GM15510 (cell line): ENCODE data around the gene TFAP2B.

Experiments
- POLR2A ChIP-seq: IDR thresholded peaks from 3 replicates; pipeline ENCODE4 v1.6.1; 2011; ENCODE audit warnings: borderline replicate concordance; ENCODE audit not compliant: insufficient read length; ENCODE audit errors: extremely low read depth

The TFAP2B gene

DNA sequence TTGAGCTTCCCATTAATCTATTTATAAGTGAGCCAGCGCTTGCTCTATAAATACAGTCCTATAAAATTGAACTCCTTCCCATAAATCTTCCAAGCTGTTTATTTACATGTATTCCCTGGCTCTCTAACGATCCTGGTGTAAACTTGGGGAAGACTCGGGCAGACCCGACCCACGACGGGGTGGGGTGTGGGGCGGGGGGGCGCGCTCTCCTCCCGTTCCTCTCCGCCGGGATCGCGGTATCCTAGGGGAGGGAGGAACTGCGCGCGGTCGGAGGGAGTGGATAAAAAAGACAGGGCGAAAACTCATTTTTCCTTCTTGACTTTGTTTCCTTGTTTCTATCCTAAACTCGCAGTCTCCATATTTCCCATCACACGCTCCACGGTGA, 31.1 kb downstream of the TFAP2B start:
- TF ChIP-seq POLR2A = no peak

- TF ChIP-seq POLR2A = no peak
Observed at GRCh38 chr6:50850223-50851048, 31.8 kb downstream of the TFAP2B start.

DNA sequence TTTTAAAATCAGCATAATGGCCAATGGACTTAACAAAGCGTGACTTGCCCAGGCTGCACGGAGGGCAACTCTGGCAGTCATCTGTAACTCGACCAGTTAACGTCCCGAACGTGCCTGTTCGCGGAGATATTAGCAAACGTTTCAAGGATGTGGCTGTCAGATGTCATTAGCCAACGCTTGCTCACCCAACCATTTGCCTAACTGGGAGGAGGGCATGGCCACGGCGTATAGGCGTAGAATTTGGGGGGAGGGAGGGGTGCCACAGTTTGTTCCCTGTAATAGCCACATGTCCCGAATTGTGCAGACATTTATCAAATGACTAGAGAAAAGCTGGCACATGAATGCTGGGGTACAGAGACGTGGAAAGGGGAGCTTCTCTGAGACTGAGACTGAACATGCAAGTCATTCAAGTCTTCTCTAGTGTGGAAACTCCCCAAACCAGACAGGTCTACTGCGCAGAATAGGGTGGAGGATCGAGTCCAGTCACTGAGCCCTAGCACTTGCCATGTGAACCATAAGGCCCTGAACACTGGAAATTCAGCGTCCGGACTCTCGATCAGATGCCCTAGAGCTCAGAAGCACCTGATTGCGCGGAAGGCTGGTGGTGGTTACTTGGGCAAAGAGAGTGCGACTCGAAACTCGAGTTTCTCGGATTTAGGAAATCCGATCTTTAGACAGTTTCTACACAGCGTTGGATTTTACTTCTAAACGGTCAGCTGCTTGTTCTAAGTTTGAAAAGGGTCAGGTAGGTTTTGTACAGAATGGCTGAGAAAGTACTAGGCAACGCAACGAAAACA, 32.6 kb downstream of the TFAP2B start:
- TF ChIP-seq POLR2A = no peak

DNA sequence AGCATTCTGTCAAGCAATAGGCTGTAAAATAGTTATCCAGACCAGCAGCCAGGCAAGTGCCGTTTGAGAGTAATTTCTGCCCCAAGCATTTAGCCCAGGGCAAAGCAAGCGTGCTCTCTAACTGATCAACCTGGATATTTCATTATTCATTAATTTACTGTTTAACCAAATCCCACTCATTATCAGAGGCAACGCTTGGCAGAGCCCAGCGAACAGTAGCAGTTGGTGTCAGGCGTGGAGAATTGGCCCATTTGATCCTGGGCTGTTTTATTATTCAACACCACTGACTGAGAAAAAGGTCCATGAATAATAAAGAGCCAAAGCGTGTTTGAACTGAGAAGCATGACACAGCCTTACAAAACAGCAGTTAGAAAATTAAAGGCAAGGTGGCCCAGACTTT, 35.3 kb downstream of the TFAP2B start:
- no peak for TF ChIP-seq POLR2A

- no peak for TF ChIP-seq POLR2A
Observed at GRCh38 chr6:50861692-50862091, 43.0 kb downstream of the TFAP2B start.

DNA sequence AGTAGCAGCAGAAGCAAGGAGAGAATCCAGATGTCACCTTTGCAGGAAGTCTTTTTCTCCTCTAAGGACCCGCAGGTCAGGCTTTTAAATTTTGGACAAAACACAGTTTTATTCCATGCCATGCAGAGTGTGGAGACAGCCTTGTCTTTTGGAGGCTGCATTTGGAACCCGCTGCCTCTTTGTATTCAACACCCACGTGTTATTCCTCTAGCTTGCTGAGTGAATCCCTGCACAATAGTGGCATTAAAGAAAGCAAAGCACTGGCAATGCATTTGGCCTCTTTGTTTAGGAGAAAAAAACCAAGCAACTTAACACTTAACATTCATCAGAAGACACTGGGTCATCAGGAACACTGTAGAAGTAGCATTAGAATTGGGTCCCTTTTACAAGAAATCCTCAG, 43.5 kb downstream of the TFAP2B start:
- no peak for TF ChIP-seq POLR2A

GRCh38 chr6:50864601-50865000, 45.9 kb downstream of the TFAP2B start:
- TF ChIP-seq POLR2A = no peak

DNA sequence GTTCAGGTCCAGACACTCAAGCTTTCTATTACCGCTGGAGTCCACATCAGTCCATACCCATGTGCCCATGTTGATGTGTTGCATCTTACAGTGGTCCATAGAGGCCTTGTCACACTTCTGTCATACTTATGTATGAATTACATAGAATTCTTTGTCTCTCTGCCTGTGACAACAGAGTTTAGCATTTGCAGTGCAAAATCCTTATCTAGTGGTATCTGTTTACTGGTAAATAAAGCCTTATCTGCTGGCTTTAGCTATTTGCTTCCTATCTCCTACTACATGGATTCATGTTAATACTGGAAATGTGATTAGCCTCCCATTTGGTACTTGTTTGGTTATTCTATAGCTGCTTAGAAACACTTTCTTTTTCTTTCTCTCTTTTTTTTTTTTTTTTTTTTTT, 49.8 kb downstream of the TFAP2B start:
- TF ChIP-seq POLR2A = no peak

DNA sequence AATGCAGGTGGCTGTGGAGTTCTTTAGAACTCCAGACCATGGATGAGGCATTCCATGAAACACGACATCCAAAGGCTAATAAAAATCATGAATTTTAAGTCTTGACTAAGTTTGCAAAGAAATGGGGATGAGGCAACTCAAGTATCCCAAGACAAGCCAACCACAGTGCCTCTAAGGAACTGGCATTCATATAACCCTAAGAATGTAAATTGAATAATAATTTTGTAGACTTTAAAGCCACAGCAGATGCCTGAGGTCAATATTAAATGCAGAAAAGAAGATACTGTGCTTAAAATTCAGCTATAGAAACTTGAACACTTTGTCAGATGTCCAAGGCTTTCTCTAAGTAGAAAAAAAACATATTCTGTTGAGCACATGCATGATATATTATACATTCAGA, 54.5 kb downstream of the TFAP2B start:
- no peak for TF ChIP-seq POLR2A

DNA sequence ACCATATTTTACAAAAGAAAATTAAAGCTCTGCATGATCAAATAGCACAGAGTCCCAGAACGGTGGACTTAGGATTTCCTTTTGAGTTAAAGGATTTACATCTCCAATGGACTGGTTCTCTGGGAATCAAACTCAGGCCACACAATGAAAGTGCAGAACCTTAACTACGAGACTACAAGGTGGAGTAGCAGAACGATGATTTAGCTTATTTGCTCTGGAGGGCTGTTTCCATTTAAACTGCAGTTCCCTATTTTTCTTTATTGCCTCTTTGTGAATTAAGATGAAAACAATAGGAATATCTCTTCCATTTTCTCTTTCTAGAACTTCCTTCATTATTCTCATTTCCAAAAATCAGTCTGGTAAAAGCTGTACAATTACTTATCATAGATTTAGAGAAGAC, 65.7 kb downstream of the TFAP2B start:
- no peak for TF ChIP-seq POLR2A

DNA sequence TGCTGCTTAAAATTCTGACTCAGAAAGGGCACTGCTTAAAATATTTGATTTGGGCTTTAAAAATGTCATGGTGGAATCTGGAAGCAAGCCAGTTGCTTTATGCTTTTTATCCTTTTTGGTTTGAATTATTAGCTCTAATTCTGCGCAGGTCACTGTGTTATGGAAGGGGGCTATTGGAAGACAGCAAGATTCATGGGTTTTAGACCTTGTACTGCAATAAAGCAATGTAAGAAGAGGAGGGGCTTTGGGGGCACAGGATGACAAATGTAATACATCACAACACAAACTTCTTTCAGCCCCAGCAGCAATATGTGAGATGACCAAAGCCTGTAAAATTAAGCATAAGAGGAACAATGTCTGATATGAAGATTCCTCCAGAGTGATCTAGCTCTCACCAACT, 68.4 kb downstream of the TFAP2B start:
- TF ChIP-seq POLR2A = no peak

- TF ChIP-seq POLR2A = no peak
Observed at GRCh38 chr6:50889497-50889896, 70.8 kb downstream of the TFAP2B start.

DNA sequence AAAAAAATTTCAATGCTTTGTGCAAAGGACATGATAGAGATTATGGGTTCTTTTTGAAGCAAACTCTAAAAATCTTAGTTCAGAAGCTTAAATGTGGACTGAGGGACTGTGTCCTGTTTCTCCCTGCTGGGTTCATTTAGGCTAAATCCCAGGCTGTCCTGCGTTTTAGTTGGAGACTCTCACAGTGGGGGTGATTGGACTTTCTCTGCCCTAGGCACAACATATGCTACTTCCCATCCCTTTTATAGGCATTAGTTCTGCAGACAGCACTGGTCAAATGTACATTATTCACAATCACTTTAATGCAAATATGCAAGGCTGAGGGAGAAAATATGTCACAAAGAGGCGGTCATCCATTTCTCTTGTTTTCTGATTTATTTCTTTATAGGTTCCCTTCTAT, 71.3 kb downstream of the TFAP2B start:
- TF ChIP-seq POLR2A = no peak

DNA sequence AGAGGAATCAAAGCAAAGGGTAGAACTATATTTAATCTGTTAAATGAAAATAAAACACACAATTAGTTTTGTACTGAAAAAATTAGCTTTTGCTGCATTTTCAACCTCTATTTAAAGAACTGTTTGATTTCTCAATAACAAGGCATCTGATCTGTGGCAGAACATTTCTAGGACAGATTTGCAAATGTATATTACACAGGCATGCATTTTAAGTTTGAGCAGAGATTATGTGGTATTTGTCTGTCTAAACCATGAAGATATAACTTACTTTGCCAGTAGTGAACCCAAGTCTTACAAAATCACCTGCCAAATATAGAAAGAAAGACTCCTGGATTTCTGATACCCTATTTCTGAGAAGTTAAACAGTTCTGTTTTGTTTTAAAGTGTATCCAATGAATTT, 71.9 kb downstream of the TFAP2B start:
- no peak for TF ChIP-seq POLR2A

DNA sequence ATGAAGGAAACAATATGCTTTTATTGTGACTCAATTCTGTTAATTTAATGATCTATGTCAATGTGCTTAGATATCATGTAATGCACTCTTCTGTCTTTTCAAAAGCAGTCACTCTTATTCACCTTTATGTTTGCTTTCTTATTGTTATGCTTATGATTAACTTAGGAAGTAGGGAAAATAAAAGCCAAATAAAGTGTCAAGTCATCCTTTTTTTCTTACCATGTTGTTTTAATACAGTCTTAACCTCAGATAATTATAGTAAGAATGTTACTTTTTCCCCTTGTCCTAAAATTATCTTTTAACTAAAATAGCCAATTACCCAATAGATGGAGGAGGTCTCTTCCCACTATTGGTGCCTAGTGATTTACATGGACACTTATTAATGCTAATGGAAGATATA, 72.6 kb downstream of the TFAP2B start:
- TF ChIP-seq POLR2A = no peak
